Endometrial microvascular endothelial cells (primary cell): ENCODE results near the gene NPTN. TPM values are rescaled to one million over a fixed set of nuclear protein-coding genes. Genes with fewer than 3 reads are reported as not detected.

Experiments used
- in situ Hi-C: cut with HindIII; loops from 2 replicates; pipeline ENCODE4 v1.10.0; 2017; ENCODE audit warnings: low sequenced_read_pairs, low pct_unique_long_range_greater_than_20kb; ENCODE audit errors: inconsistent ontology term
- total RNA-seq: library from RNA; depleted of rRNA; stranded (reverse); fragments of >200 nt; gene quantifications from one replicate; pipeline ENCODE4 v1.2.3, GENCODE V29; 2015; ENCODE audit errors: inconsistent ontology term

The NPTN gene
- total RNA-seq, 1 donor from 2014 or later = 80.3 TPM

- in situ Hi-C loops = no loop called here
Observed at GRCh38 chr15:73541479-73541878, 91.7 kb downstream of the NPTN start.

DNA sequence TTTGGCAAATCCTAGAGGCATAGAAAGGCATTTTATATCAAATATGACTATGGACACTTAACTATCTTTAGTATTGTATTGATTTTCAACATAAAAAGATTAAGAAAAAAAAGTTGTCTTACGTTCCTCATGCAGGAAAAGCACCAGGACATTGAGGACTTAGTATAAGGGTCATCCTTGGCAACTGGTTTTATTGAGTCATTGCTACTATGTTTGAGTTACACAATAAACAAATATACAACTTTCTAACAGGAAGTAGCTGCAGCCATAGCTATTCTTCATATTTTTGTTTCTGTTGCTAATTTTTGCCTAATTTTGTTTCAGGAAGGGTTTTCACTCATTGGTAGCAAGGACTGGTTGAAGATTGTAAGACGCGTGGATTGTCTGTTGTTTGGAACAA lies 93.0 kb downstream of the NPTN start:
- in situ Hi-C loops = no loop called here

DNA sequence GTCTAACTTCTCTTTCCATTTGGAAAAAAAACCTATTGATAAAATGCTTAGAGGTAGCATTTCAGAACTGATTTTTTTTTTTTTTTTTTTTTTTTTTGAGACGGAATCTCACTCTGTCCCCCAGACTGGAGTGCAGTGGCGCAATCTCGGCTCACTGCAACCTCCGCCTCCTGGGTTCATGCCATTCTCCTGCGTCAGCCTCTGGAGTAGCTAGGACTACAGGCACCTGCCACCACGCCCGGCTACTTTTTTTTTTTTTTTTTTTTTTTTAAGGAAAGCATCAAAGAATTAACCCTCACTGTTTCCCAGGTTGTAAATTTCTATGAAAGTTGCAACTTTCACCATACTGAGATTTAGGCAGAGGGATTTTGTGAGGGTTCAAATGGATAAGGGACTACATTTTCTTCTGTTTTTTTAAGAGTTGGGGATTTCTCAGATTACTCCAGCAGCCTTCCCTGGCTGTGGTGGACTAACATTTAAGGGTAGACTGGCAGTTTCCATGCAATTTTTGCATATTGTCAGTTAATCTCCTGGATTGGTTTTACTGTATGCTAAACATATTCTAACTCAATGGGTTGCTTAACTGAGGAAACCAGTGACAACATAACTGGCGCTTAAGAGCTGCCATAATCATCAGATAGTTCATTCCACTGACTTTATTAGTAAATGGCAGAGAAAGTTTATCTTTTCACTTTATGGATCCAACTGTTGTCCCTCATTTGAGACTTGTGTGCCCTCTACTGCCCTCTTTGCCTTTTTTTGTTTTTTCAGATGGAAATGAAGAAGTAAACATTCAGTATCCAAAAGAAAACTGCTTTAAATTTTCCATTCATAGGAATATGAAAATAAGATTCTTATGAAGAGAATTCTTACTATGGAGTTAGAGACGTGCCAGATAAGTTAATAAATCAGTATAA lies 93.7 kb downstream of the NPTN start:
- in situ Hi-C loops = no loop called here

DNA sequence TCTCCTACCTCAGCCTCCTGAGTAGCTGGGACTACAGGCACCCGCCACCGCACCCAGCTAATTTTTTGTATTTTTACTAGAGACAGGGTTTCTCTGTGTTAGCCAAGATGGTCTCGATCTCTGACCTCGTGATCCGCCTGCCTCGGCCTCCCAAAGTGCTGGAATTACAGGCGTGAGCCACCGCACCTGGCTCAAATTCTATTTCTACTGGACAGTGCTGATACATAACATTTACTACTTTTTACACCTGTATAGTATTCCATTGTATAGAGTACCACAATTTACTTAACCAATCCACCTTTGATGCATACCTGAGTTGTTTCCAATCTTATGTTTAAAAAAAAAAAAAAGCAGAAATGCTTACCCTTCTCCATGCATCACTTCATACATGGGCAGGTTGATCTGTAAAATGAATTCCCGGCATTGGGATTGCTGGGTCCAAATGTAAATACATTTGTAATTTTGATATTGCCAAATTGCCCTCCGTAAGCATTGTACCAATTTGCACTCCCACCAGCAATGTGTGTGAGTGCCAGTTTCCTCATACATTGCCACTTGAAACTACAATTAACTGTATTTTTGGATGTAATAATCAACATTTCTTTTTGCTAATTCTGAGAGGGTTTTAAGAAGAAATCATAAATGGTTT lies 94.5 kb downstream of the NPTN start:
- in situ Hi-C loops = no loop called here

GRCh38 chr15:73538123-73538522 lies 95.1 kb downstream of the NPTN start:
- in situ Hi-C loops = no loop called here

DNA sequence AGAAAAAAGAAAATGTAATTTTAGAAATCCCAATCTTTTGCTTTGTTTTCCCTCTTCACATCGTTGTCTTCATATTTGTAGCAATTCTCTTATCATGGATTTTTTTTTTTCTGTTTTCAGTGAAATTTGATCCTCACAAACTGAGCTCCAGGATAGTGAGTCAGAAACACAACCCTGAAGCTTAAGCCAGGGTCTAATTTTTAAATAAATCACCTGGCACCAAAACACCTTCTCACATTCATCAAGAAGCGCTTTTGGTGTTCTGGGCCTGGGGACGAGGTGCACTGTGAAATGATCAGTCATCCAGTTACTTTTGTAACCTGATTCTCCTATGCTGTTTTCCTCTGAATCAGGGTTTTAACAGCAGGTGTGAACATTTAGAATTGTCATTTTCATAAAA lies 102.5 kb downstream of the NPTN start:
- in situ Hi-C loops = no loop called here

DNA sequence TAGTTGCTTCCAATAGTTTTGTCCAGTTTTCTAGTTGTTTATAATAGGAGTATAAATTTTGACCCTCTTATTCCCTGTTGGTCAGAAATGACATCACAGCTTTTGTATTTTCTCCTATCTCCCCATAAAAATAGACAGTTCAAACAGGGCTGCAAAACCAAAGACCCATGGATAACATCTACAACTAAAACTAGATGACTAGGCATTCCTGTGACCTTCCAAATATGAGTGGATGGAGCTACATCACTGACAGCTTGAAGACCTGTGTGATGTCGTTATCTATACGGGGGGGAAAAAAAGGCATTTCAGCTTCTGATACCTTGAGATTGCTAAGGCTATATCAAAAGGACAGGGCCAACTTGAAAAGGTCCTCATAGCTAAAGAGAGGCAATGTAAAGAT lies 105.6 kb downstream of the NPTN start:
- in situ Hi-C loops = no loop called here

GRCh38 chr15:73524919-73525318 lies 108.3 kb downstream of the NPTN start:
- in situ Hi-C loops = no loop called here

- in situ Hi-C loops = no loop called here
Observed at GRCh38 chr15:73522011-73522410, 111.2 kb downstream of the NPTN start.

DNA sequence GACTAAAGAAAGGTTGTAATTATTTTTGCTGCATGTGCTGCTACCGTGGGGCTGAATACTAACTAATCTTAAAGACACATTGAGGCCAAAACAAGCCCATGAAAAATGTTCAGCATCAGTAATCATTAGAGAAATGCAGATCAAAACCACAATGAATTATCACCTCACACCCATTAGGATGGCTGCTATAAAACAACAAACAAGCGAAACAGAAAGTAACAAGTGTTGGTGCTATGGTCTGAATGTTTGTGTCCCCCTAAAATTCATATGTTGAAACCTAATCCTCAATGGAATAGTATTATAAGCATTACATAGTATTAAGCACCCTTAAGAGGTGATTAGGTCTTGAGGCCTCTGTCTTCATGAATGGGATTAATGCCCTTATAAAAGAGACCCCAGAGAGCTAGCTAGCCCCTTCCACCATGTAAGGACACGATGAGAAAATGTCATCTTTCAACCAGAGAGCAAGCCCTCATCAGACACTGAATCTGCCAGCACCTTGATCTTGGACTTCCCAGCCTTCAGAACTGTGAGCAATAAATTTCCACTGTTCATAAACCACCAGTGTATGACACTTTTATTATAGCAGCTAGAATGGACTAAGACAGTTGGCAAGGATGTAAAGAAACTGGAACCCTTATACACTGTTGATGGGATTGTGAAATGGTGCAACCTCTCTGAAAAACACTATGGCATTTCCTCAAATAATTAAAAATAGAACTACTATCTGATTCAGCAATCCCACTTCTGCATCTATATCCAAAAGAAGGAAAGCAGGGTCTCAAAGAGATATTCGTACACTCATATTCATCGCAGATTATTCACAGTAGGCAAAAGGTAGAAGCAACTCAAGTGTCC lies 114.1 kb downstream of the NPTN start:
- in situ Hi-C loops = no loop called here

GRCh38 chr15:73518180-73518862 lies 114.9 kb downstream of the NPTN start:
- in situ Hi-C loops = no loop called here

- in situ Hi-C loops = no loop called here
Observed at GRCh38 chr15:73517566-73517965, 115.6 kb downstream of the NPTN start.

DNA sequence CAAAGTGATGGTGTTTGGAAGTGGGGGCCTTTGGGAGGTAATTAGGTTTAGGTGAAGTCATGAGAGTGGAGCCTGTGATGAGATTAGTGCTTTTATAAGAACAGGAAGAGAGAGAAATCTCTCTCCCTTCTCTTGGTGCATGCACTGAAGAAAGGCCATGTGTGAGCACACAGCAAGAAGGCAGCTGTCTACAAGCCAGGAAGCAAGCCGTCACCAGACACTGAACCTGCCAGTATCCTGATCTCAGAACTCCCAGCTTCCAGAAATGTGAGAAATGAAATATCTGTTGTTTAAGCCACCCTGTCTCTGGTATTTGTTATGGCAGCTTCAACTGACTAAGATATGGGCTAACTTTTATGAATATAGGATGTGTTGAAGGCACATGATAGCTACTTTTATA lies 117.7 kb downstream of the NPTN start:
- in situ Hi-C loops = no loop called here

Other genes with a start within 250 kb of the NPTN start
- not detected for gene REC114, start 190.2 kb downstream of the NPTN start, total RNA-seq
- gene CD276, start 51.0 kb upstream of the NPTN start, total RNA-seq = 108 TPM
- gene INSYN1, start 120.0 kb upstream of the NPTN start, total RNA-seq = not detected
- gene TBC1D21, start 240.2 kb upstream of the NPTN start, total RNA-seq = not detected